Vagina (tissue), 2 donors: ENCODE results near the gene SMTNL2. TPM values are rescaled to one million over a fixed set of nuclear protein-coding genes. Genes with fewer than 3 reads are reported as not detected.
A peak's percentile ranks its signal among the peaks of the same experiment; 100 is the strongest.

Experiments
- DNase-seq, 2 donors: peaks; one replicate each; pipeline ENCODE4 v3.0.0-alpha.2; 2017; ENCODE audit errors: extremely low spot score in 2 of 2
- H3K27ac ChIP-seq: fragments of 200-600 bp; sonication (generic); one replicate; pipeline ENCODE4 v1.5.1; 2019
- H3K27me3 ChIP-seq: fragments of 200-600 bp; sonication (generic); one replicate; pipeline ENCODE4 v1.5.1; 2019
- H3K36me3 ChIP-seq, 2 donors: fragments of 200-600 bp; sonication (generic); one replicate each; pipeline ENCODE4 v1.5.1; 2017 to 2019
- H3K4me1 ChIP-seq: fragments of 200-600 bp; sonication (generic); one replicate; pipeline ENCODE4 v1.5.1; 2019
- H3K4me3 ChIP-seq, 2 donors: fragments of 200-600 bp; sonication (generic); 1 replicate in 1 of 2; 2 replicates in 1 of 2; pipeline ENCODE4 v1.5.1; 2016 to 2019
- H3K9me3 ChIP-seq: fragments of 200-600 bp; sonication (generic); one replicate; pipeline ENCODE4 v1.5.1; 2019
- POLR2A ChIP-seq, 2 donors: fragments of 450-650 bp; IDR thresholded peaks; one replicate each; pipeline ENCODE4 v1.6.1; 2017; ENCODE audit warnings: antibody characterized with exemption in 2 of 2, mild to moderate bottlenecking in 2 of 2, moderate library complexity in 2 of 2
- POLR2AphosphoS5 ChIP-seq, 2 donors: sonication (generic); formaldehyde crosslinking; IDR thresholded peaks; one replicate each; pipeline ENCODE4 v1.9.0; 2017; ENCODE audit warnings: antibody characterized with exemption in 2 of 2, mild to moderate bottlenecking in 2 of 2, low read depth in 1 of 2; ENCODE audit not compliant: insufficient read depth in 1 of 2
- intact Hi-C: fragments of 100-400 bp; cut with DNase I; formaldehyde crosslinking; loops from one replicate; pipeline ENCODE4 v1.15.1; 2023
- total RNA-seq: library from RNA; depleted of rRNA; stranded (reverse); fragments of >200 nt; gene quantifications from one replicate; pipeline ENCODE4 v1.2.3, GENCODE V29; 2016
- TF ChIP-seq, protein P1 (sequence below), 3 experiments: fragments of 450-650 bp in 2 of 3; fragments of 200-600 bp in 1 of 3; sonication (generic) in 1 of 3; IDR thresholded peaks; one replicate each; pipeline ENCODE4 v1.5.1; 2017 to 2019; ENCODE audit warnings: antibody characterized with exemption in 3 of 3, mild to moderate bottlenecking in 2 of 3, moderate library complexity in 2 of 3

The SMTNL2 gene
- total RNA-seq, 1 donor from 2014 or later: 2.5 TPM

DNA sequence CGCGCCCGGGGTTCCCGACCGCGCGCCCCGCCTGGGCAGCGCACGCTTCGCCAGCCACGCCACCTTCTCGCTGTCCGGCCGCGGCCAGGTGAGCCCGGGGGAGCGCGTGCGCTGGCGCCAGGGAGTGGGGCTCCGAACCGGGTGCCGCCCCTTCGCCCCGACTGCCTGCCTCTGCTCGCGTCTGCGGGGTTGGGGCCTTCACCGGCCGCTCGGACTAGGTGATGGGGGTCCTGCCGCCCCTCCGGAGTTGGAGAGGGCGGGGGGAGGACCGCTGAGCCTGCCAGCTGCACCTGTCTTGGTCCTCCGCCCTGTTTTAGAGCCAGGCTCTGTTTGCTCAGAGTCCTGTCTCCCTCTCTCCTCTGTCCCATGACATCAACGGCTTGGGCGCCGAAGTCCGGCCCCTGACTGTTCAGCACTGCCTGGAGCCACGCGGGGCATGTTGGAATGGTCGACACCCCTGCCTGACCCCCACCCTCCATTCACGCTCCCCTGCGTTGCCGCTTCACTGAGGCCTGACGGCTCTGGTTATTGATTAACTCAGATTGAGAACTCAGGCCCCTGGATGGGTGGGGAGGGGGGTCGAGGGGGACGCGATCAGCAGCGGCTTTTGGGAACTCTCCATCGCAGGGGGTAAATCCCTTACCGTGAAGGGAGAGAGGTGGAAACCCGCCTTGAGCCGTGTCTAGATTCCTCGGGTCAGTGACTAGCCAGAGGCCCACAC lies 748 bp downstream of the SMTNL2 start:
- intact Hi-C loops: no loop called here

DNA sequence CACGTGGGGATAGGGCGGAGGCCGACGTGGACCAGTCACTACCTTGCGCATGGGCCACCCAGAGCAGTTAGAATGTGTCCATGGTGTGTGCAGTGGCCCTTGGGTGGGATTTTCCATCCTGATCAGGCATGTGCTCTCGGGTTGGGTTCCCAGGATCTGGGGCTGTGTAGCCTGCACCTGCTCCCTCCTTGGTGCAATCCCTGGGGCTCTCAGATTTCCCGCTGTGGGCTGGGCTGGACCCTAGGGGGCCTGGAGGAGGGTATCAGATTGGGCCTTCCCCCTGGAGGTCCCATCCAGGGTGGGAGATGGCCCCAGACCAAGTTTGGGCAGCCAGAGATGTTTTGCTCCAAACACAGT lies 1.3 kb downstream of the SMTNL2 start:
- Histone ChIP-seq H3K4me1 (peaks cover 21% of the 10 kb centered on the region), H3K27me3 (no peaks in the 10 kb centered on the region), H3K27ac (no peak overlapping the region), H3K36me3 (no peaks in the 10 kb centered on the region), H3K4me3 (peak overlapping the region in 1 of 2 donors; percentile 69), H3K9me3 (no peaks in the 10 kb centered on the region)
- intact Hi-C loops: no loop called here
- no peak for TF ChIP-seq POLR2A (IDR thresholded peaks at IDR 0.05)
- no peak for TF ChIP-seq POLR2AphosphoS5 (IDR thresholded peaks at IDR 0.05; ENCODE audit: insufficient read depth in 1 of 2, low read depth in 1 of 2)
- TF ChIP-seq, protein P1, sequence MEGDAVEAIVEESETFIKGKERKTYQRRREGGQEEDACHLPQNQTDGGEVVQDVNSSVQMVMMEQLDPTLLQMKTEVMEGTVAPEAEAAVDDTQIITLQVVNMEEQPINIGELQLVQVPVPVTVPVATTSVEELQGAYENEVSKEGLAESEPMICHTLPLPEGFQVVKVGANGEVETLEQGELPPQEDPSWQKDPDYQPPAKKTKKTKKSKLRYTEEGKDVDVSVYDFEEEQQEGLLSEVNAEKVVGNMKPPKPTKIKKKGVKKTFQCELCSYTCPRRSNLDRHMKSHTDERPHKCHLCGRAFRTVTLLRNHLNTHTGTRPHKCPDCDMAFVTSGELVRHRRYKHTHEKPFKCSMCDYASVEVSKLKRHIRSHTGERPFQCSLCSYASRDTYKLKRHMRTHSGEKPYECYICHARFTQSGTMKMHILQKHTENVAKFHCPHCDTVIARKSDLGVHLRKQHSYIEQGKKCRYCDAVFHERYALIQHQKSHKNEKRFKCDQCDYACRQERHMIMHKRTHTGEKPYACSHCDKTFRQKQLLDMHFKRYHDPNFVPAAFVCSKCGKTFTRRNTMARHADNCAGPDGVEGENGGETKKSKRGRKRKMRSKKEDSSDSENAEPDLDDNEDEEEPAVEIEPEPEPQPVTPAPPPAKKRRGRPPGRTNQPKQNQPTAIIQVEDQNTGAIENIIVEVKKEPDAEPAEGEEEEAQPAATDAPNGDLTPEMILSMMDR (IDR thresholded peaks at IDR 0.05): no peak
- no peak for DNase-seq

More for the DNA sequence above, 748 bp downstream of the SMTNL2 start:
- TF ChIP-seq, protein P1 (IDR thresholded peaks at IDR 0.05): no peak
- TF ChIP-seq POLR2A (IDR thresholded peaks at IDR 0.05) (no peak), POLR2AphosphoS5 (IDR thresholded peaks at IDR 0.05; ENCODE audit: insufficient read depth in 1 of 2, low read depth in 1 of 2) (no peak)
- Histone ChIP-seq H3K4me1 (peaks cover 21% of the 10 kb centered on the region), H3K27me3 (no peaks in the 10 kb centered on the region), H3K27ac (peak overlapping the region; percentile 60), H3K4me3 (peak overlapping the region; percentile 49 to 69), H3K9me3 (no peaks in the 10 kb centered on the region), H3K36me3 (no peaks in the 10 kb centered on the region)
- no peak for DNase-seq

DNA sequence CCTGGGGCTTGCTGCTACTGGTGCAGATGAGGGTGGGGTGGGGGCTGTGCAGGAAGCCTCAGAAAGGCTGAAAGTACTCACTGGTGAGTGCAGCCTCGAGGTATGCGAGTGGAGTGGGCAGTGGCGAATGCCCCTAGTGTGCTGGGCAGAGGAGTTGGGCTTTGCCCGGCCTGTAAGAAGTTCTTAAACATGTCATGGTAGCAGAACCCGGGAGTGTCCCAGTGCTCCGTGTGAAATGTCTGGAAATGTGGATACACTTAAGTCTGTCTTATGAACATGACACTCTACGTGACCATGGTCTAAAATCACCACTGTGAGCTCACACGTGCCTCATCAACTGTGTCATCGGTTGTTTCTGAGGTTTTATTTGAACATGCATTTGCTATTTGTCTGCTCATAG lies 1.7 kb downstream of the SMTNL2 start:
- TF ChIP-seq POLR2AphosphoS5 (IDR thresholded peaks at IDR 0.05; ENCODE audit: insufficient read depth in 1 of 2, low read depth in 1 of 2) (no peak), POLR2A (IDR thresholded peaks at IDR 0.05) (no peak)
- TF ChIP-seq, protein P1 (IDR thresholded peaks at IDR 0.05): no peak
- Histone ChIP-seq H3K36me3 (no peaks in the 10 kb centered on the region), H3K4me1 (peaks cover 21% of the 10 kb centered on the region), H3K4me3 (no peak overlapping the region), H3K9me3 (no peaks in the 10 kb centered on the region), H3K27me3 (no peaks in the 10 kb centered on the region), H3K27ac (no peak overlapping the region)
- intact Hi-C loops: no loop called here
- DNase-seq: no peak

DNA sequence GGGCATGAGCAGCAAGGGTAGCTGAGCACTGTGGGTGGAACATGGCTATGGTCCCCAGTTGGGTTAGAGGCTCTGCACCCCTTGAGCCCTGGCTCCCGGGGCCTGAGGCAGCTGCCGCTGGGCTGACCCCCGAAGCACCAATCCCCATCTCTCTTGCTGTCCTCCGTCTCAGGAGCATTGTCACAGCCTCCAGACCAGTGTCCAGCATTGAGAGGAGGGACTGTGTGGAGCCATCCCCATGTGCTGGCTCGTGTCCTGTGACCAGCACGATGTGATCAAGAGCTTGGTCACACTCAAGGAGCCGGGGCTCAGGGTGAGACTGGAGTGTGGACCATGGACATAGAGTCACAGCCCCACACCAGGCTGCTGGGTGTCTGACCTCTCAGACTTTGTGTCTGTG lies 2.9 kb downstream of the SMTNL2 start:
- Histone ChIP-seq H3K9me3 (no peaks in the 10 kb centered on the region), H3K4me3 (no peak overlapping the region), H3K4me1 (peaks cover 21% of the 10 kb centered on the region), H3K36me3 (no peaks in the 10 kb centered on the region), H3K27ac (no peak overlapping the region), H3K27me3 (no peaks in the 10 kb centered on the region)
- TF ChIP-seq POLR2AphosphoS5 (IDR thresholded peaks at IDR 0.05; ENCODE audit: insufficient read depth in 1 of 2, low read depth in 1 of 2): no peak
- no peak for TF ChIP-seq POLR2A (IDR thresholded peaks at IDR 0.05)
- TF ChIP-seq, protein P1 (IDR thresholded peaks at IDR 0.05): no peak
- intact Hi-C loops: no loop called here
- no peak for DNase-seq

DNA sequence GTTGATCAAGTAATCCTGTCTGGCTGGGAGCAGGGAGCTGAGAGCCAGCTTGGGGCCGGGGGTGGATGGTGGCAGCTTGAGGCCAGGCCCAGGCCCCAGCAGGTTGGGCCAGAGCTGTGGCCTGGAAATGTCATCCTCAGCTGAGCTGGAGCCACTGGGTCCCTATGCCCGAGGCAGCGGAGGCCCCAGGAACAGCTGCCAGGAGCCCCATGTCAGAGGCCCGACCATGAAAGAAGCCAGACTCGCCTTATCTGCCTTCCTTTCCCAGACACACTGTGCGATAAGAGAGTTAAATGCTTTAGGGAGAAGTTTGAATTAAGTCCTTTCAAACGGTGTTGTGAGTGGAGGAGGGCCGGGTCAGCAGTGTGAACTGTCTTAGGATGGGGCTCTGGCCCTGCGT lies 3.5 kb downstream of the SMTNL2 start:
- no peaks in the 10 kb centered on the region for H3K9me3 ChIP-seq
- no peak overlapping the region for H3K27ac ChIP-seq
- no peaks in the 10 kb centered on the region for H3K27me3 ChIP-seq
- TF ChIP-seq POLR2A (IDR thresholded peaks at IDR 0.05): no peak
- TF ChIP-seq POLR2AphosphoS5 (IDR thresholded peaks at IDR 0.05; ENCODE audit: insufficient read depth in 1 of 2, low read depth in 1 of 2): no peak
- TF ChIP-seq, protein P1 (IDR thresholded peaks at IDR 0.05): no peak
- DNase-seq: no peak
- no peak overlapping the region for H3K4me3 ChIP-seq
- H3K4me1 ChIP-seq: peaks cover 22% of the 10 kb centered on the region
- intact Hi-C loops: no loop called here
- no peaks in the 10 kb centered on the region for H3K36me3 ChIP-seq
